Peyer's patch (tissue), 4 donors: ENCODE data around the gene COL2A1. TPM values are rescaled to one million over a fixed set of nuclear protein-coding genes. Genes with fewer than 3 reads are reported as not detected.

ENCODE experiments used
- DNase-seq, 3 donors: peaks; one replicate each; pipeline ENCODE4 v3.0.0-alpha.2; 2017 to 2019
- H3K27ac ChIP-seq, 4 donors: fragments of 200-600 bp; sonication (generic); one replicate each; pipeline ENCODE4 v1.5.1; 2016 to 2019
- H3K27me3 ChIP-seq, 2 donors: fragments of 200-600 bp; sonication (generic); one replicate each; pipeline ENCODE4 v1.5.1; 2019
- H3K36me3 ChIP-seq, 3 donors: fragments of 200-600 bp; sonication (generic); one replicate each; pipeline ENCODE4 v1.5.1; 2016 to 2019
- H3K4me1 ChIP-seq, 4 donors: fragments of 200-600 bp; sonication (generic); one replicate each; pipeline ENCODE4 v1.5.1; 2016 to 2019
- H3K4me3 ChIP-seq, 4 donors: fragments of 200-600 bp; sonication (generic); 1 replicate in 3 of 4; 2 replicates in 1 of 4; pipeline ENCODE4 v1.5.1; 2016 to 2019; ENCODE audit warnings: mild to moderate bottlenecking in 1 of 4
- H3K9me3 ChIP-seq, 4 donors: fragments of 200-600 bp; sonication (generic); one replicate each; pipeline ENCODE4 v1.5.1; 2016 to 2019; ENCODE audit warnings: mild to moderate bottlenecking in 1 of 4
- POLR2A ChIP-seq, 2 donors: fragments of 450-650 bp; IDR thresholded peaks; one replicate each; pipeline ENCODE4 v1.5.1; 2017; ENCODE audit warnings: antibody characterized with exemption in 2 of 2, mild to moderate bottlenecking in 2 of 2, moderate library complexity in 2 of 2
- total RNA-seq, 4 donors: library from RNA; depleted of rRNA; stranded (reverse); fragments of >200 nt; gene quantifications; one replicate each; pipeline ENCODE4 v1.1.0, GENCODE V29; 2016
- TF ChIP-seq, protein P1 (sequence below), 6 experiments: fragments of 450-650 bp in 4 of 6; fragments of 200-600 bp in 2 of 6; sonication (generic) in 1 of 6; IDR thresholded peaks; one replicate each; pipeline ENCODE4 v1.5.1; 2017 to 2019; ENCODE audit warnings: antibody characterized with exemption in 6 of 6, mild to moderate bottlenecking in 3 of 6, moderate library complexity in 1 of 6

The COL2A1 gene
- total RNA-seq, 4 donors from 2014 or later: 0.18 to 6.6 (median 0.27) TPM; not detected in 1

DNA sequence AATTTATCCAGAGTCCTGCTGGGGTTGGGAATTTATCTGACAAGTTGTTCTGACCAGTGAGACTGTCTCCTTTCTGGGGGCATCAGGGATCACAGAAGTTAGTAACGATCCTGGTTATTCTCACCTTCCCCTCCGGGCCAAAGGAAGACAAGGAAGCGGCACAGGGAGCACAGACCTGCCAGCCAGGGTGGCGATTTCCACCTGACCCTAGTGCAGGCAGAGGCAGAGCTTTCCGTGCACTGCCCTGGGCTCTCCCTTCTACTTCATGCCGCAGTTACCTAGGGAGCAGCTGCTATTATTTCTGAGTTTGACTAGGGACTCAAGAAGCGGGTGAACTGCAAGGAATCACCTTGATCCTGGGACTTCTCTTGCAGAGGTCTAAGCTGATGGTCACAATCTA is 33.4 kb downstream of the COL2A1 start:
- no peaks in the 10 kb centered on the region for H3K9me3 ChIP-seq

DNA sequence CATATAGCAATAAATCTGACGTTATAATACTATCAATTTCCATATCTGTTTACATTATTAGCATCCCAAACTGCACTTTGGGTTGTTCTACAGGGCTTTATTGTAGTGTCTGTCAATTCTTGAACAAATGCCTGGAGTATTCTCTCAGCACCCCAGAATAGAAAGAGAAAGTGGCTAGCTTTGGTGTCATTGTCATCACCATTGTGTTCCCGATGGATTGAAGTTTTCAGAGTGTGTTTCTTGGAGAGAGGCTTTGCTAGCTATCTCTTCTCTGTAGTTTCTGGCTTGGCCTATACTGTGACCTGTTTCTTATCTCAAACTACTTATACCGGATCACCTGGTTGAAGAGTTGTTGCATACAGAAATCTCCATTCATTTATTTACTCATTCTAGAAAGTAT is 34.4 kb downstream of the COL2A1 start:
- Histone ChIP-seq H3K4me1 (peaks cover 0 to 5% (median 1%) of the 10 kb centered on the region in 4 donors), H3K27me3 (no peaks in the 10 kb centered on the region), H3K36me3 (peaks cover 0 to 18% (median 0%) of the 10 kb centered on the region in 3 donors), H3K27ac (no peak overlapping the region), H3K9me3 (no peaks in the 10 kb centered on the region), H3K4me3 (no peak overlapping the region)
- no peak for DNase-seq
- TF ChIP-seq, protein P1, sequence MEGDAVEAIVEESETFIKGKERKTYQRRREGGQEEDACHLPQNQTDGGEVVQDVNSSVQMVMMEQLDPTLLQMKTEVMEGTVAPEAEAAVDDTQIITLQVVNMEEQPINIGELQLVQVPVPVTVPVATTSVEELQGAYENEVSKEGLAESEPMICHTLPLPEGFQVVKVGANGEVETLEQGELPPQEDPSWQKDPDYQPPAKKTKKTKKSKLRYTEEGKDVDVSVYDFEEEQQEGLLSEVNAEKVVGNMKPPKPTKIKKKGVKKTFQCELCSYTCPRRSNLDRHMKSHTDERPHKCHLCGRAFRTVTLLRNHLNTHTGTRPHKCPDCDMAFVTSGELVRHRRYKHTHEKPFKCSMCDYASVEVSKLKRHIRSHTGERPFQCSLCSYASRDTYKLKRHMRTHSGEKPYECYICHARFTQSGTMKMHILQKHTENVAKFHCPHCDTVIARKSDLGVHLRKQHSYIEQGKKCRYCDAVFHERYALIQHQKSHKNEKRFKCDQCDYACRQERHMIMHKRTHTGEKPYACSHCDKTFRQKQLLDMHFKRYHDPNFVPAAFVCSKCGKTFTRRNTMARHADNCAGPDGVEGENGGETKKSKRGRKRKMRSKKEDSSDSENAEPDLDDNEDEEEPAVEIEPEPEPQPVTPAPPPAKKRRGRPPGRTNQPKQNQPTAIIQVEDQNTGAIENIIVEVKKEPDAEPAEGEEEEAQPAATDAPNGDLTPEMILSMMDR (IDR thresholded peaks at IDR 0.05): no peak
- no peak for TF ChIP-seq POLR2A (IDR thresholded peaks at IDR 0.05)

More for the DNA sequence above, 33.4 kb downstream of the COL2A1 start:
- no peak for TF ChIP-seq POLR2A (IDR thresholded peaks at IDR 0.05)
- TF ChIP-seq, protein P1 (IDR thresholded peaks at IDR 0.05): no peak
- Histone ChIP-seq H3K27me3 (no peaks in the 10 kb centered on the region), H3K36me3 (peaks cover 0 to 18% (median 0%) of the 10 kb centered on the region in 3 donors), H3K4me3 (no peak overlapping the region), H3K4me1 (no peaks in the 10 kb centered on the region), H3K27ac (no peak overlapping the region)
- DNase-seq: no peak

DNA sequence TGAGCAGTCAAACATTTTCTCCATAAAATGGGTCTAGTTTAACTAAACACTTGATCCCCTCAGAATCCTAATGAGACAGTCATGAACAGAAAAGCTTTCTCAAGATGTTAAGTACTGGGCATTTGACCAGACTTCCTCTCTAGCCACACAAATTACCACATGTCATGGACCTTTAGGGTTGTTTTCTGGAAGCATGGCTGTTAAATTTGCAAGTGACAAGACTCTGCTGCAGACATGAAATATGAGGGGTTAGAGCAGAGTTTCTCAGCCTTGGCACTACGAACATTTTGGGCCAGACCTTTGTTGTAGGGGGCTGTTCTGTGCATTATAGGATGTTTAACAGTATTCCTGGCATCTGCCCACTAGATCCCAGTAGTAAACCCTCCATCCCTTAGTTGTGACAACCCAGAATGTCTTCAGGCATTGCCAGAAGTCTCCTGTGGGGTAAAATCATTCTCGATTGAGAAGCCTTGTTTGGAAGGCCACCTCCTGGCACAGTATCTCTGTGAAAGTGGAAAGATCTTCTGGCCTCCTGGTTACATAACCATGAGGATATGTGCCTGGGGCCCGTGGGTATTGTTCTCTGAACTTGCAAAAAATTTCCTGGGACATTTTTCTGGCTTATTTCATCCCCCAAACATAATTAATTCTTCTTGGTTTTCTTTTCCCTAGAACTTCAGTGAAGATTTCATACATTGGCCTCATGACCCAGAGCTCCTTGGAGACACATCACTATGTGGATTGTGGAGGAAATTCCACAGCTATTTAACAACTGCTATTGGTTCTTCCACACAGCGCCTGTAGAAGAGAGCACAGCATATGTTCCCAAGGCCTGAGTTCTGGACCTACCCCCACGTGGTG is 36.6 kb downstream of the COL2A1 start:
- no peak for TF ChIP-seq POLR2A (IDR thresholded peaks at IDR 0.05)
- TF ChIP-seq, protein P1 (IDR thresholded peaks at IDR 0.05): no peak
- H3K27me3 ChIP-seq: no peaks in the 10 kb centered on the region
- peaks cover 0 to 18% (median 0%) of the 10 kb centered on the region in 3 donors for H3K36me3 ChIP-seq
- H3K9me3 ChIP-seq: no peaks in the 10 kb centered on the region
- no peak overlapping the region for H3K27ac ChIP-seq
- no peak overlapping the region for H3K4me3 ChIP-seq
- no peak for DNase-seq
- peaks cover 0 to 15% (median 3%) of the 10 kb centered on the region in 4 donors for H3K4me1 ChIP-seq

DNA sequence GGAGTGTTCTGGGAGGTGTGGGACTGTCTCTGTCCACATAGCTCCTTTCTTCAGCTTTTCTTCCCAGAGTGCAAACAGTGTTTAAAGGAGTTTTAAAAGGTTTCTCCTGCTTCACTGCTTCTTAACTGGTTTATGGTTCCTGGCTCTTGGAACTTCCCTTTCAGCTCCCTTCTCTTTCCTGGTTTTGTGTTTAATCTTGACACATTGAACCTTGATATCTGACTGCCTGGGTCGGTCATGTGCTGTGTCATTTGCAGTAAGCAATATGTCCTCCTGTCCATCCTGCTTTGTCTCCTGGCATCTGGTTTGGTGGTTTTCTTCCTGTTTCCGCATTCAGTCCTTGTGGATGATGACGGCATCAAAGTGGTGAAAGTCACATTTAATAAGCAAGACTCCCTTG is 38.7 kb downstream of the COL2A1 start:
- peak in 1 of 3 donors; percentile 74 for DNase-seq
- H3K36me3 ChIP-seq: peaks cover 0 to 18% (median 0%) of the 10 kb centered on the region in 3 donors
- H3K27ac ChIP-seq: peak overlapping the region in 3 of 4 donors; percentile 70 to 82 (median 79)
- no peaks in the 10 kb centered on the region for H3K27me3 ChIP-seq
- peak; percentile 50 to 56 for TF ChIP-seq POLR2A (IDR thresholded peaks at IDR 0.05)
- TF ChIP-seq, protein P1 (IDR thresholded peaks at IDR 0.05): no peak
- H3K9me3 ChIP-seq: no peaks in the 10 kb centered on the region
- H3K4me3 ChIP-seq: peak overlapping the region in 2 of 4 donors; percentile 28 to 93
- H3K4me1 ChIP-seq: peaks cover 0 to 15% (median 3%) of the 10 kb centered on the region in 4 donors

DNA sequence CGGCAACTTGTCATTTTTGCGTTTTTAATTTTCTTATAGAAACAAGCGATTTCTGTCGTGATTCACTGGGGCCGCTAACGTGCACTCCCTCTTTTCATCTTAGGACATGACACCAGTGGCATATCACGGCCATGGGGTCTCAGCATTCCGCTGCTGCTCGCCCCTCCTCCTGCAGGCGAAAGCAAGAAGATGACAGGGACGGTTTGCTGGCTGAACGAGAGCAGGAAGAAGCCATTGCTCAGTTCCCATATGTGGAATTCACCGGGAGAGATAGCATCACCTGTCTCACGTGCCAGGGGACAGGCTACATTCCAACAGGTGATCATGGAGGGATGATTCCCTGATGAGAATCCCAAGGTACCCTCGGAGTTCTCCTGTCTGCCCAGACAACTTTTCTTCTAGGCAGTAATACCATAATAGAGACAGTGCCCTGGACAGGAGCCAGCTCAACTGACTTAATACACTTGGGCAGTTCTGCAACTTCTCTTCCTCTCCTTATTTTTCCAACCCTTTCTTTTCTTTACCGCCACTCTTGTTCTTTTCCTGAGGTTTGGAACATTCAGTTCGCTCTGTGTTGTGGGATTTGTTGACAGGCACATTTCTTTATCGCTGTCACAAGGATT is 40.1 kb downstream of the COL2A1 start:
- no peaks in the 10 kb centered on the region for H3K27me3 ChIP-seq
- peaks cover 0 to 18% (median 0%) of the 10 kb centered on the region in 3 donors for H3K36me3 ChIP-seq
- H3K27ac ChIP-seq: peak overlapping the region; percentile 70 to 83 (median 80)
- TF ChIP-seq, protein P1 (IDR thresholded peaks at IDR 0.05): no peak
- no peak for TF ChIP-seq POLR2A (IDR thresholded peaks at IDR 0.05)
- DNase-seq: peak; percentile 19 to 56 (median 55)
- peaks cover 0 to 15% (median 3%) of the 10 kb centered on the region in 4 donors for H3K4me1 ChIP-seq
- H3K4me3 ChIP-seq: peak overlapping the region; percentile 65 to 94 (median 81)
- no peaks in the 10 kb centered on the region for H3K9me3 ChIP-seq
